ENCODE data around the gene GLT8D2. TPM values are rescaled to one million over a fixed set of nuclear protein-coding genes. Genes with fewer than 3 reads are reported as not detected.

GLT8D2 gene
- total RNA-seq, 1 experiment from 2014 or later: 1.2 TPM

DNA sequence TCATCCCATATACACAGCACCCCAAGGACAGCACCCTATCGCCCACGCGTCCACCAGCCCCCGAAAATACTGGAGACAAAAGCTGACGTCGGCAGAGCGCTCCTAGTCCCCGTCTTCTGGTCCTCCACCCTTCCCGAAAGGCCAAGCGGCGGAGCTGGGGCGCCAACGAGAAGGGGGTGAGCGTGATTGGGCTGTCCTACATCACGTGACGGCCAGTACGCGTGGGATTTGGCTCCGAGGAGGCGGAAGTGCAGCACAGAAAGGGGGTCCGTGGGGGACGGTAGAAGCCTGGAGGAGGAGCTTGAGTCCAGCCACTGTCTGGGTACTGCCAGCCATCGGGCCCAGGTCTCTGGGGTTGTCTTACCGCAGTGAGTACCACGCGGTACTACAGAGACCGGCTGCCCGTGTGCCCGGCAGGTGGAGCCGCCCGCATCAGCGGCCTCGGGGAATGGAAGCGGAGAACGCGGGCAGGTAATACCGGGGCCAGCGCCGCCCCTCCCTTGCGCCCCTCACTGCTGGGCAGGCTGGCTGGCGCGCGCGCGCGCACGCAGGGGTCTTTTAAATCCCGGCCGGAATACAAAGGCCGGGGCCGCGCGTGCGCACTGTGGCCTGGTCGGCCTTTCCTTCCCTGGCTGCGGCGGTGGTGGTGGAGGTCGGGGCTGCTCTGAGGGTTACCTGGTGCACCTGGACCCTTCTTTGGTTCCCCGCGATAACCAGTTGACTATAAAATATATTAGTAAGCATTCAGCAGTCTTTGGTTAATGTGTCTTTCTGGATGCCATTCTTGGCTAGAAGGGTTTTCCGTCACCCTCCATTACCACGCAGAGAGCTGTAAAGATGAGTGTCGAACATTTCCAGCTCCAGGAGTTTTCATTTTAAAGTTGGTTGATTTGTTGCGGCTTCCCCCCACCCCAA lies 84.1 kb downstream of the GLT8D2 start, which contains the start of gene TDG:
Gene TDG, plus strand, starts transcription at position 283 of the 915 bp plus-strand sequence. Its CDS starts 166 bp downstream, at position 449.
- in situ Hi-C loops (cut with HindIII; ENCODE audit: low pct_unique_long_range_greater_than_20kb, low sequenced_read_pairs): no loop called here
- peak; percentile 99 for DNase-seq (ENCODE audit: low read depth, low spot score)

DNA sequence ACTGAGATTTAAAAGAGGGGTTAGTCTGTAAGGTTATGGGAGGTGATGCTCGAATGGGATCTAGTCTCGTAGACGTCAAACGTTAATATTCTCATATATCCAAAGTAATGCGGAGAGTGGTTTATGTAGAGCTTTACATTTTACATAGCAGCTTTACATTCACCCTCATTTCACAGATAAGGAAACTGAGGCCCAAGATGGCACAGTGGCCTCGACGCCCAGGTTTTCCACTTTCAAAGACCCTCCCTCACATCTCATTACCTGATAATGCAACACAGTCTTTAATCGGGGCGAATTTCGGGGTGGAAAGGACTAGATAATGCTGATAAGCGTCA lies 84.8 kb downstream of the GLT8D2 start:
- in situ Hi-C loops (cut with HindIII; ENCODE audit: low pct_unique_long_range_greater_than_20kb, low sequenced_read_pairs): no loop called here
- no peak for DNase-seq (ENCODE audit: low read depth, low spot score)

GRCh38 chr12:103964805-103965204 lies 85.2 kb downstream of the GLT8D2 start:
- in situ Hi-C loops (cut with HindIII; ENCODE audit: low pct_unique_long_range_greater_than_20kb, low sequenced_read_pairs): no loop called here
- DNase-seq (ENCODE audit: low read depth, low spot score): no peak

DNA sequence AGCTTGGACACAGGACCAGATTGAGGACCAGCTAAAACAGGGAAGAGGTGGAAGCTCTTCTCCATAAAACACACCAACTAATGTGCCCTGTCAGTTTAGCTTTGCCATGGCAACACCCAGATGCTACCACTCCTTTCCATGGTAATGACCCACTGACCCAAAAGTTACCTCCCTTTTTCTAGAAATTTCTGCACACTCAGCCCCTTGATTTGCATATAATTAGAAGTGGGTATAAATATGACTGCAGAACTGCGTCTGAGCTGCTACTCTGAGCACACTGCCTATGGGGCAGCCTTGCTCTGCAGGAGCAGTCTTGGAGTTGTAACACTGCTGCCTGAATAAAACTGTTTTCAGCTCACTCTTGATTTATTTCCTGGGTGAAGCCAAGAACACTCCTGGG lies 87.5 kb downstream of the GLT8D2 start:
- in situ Hi-C loops (cut with HindIII; ENCODE audit: low pct_unique_long_range_greater_than_20kb, low sequenced_read_pairs): no loop called here
- no peak for DNase-seq (ENCODE audit: low read depth, low spot score)

- in situ Hi-C loops (cut with HindIII; ENCODE audit: low pct_unique_long_range_greater_than_20kb, low sequenced_read_pairs): no loop called here
- no peak for DNase-seq (ENCODE audit: low read depth, low spot score)
These were observed 89.3 kb downstream of the GLT8D2 start for GRCh38 chr12:103960616-103961227.

- in situ Hi-C loops (cut with HindIII; ENCODE audit: low pct_unique_long_range_greater_than_20kb, low sequenced_read_pairs): no loop called here
- no peak for DNase-seq (ENCODE audit: low read depth, low spot score)
These were observed 91.4 kb downstream of the GLT8D2 start for GRCh38 chr12:103958621-103959020.

DNA sequence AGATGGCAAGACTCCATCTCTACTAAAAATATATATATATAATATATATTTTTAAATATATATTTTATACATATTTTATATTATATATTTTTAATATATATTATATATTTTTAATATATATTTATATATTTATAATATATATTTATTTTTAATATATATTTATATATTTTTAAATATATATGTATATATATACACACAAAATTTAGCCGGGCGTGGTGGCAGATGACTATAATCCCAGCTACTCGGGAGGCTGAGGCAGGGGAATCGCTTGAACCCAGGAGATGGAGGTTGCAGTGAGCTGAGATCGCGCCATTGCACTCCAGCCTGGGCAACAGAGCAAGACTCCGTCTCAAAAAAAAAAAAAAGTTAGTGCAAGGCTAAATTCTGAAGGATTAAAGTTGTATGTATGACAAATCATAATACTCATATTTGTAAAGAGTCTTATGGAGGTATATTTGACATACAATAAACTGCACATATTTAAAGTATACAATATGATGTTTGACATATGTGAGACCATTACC lies 92.1 kb downstream of the GLT8D2 start:
- in situ Hi-C loops (cut with HindIII; ENCODE audit: low pct_unique_long_range_greater_than_20kb, low sequenced_read_pairs): no loop called here

GRCh38 chr12:103956509-103957027 lies 93.4 kb downstream of the GLT8D2 start:
- in situ Hi-C loops (cut with HindIII; ENCODE audit: low pct_unique_long_range_greater_than_20kb, low sequenced_read_pairs): no loop called here
- no peak for DNase-seq (ENCODE audit: low read depth, low spot score)

More for the DNA sequence above, 92.1 kb downstream of the GLT8D2 start:
- DNase-seq (ENCODE audit: low read depth, low spot score): no peak

DNA sequence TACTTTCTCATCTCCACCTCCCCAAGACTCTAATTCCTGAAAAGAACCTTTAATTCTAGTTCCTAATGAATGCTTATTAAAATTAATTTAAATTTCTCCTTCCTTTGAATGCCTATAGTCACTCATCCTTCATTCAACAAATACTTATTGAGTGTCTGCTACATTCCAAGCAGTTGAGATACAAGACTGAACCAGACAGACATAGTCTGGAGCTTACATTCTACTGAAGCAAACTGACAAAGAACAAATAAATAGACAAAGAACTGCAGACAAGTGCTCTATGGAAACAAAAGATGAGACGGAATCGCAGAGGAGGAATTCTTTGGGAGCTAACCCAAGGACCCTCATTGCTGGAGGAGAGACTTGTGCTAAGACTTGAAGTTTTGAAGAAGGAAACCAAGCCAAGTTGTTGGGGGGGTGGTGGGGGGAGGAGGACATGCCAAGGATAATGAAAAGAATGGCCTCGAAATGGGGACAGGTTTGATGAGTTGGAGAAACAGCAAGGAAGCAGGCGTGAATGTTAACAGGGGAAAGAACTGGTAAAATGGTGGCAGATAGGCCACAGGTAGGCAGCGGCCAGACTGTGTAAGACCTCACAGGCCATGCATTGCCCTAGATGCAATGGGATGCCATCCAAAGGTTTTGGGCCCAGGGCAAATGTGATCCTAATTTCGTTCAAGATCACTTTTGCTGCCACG lies 94.0 kb downstream of the GLT8D2 start:
- in situ Hi-C loops (cut with HindIII; ENCODE audit: low pct_unique_long_range_greater_than_20kb, low sequenced_read_pairs): no loop called here
- no peak for DNase-seq (ENCODE audit: low read depth, low spot score)

- DNase-seq (ENCODE audit: low read depth, low spot score): no peak
- in situ Hi-C loops (cut with HindIII; ENCODE audit: low pct_unique_long_range_greater_than_20kb, low sequenced_read_pairs): no loop called here
These were observed 97.5 kb downstream of the GLT8D2 start for GRCh38 chr12:103952497-103952896.

GRCh38 chr12:103948746-103949406 lies 101.1 kb downstream of the GLT8D2 start:
- in situ Hi-C loops (cut with HindIII; ENCODE audit: low pct_unique_long_range_greater_than_20kb, low sequenced_read_pairs): no loop called here
- DNase-seq (ENCODE audit: low read depth, low spot score): no peak

DNA sequence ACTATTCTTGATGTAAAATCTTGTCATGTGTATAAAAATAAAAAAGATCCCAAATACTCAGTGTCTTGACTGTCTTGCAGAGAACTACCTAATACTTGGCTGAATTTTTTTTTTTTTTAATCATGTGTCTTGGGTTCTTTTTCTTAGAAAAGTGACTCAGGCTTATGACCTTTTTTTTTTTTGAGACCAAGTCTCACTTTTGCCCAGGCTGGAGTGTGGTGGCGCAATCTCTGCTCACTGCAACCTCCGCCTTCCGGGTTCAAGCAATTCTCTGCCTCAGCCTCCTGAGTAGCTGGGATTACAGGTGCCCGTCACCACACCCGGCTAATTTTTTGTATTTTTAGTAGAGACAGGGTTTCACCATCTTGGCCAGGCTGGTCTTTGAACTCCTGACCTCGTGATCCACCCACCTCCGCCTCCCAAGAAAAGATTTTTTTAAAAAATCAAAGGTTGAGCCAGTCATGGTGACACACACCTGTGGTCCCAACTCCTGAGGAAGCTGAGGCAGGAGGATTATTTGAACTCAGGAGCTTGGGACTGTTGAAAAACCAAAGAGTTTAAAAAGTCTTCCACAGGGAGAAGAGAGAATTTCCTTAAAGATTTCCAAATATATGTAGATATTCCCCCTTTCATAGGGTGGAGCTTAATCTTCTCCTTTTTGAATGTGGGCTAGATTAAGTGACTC lies 102.0 kb downstream of the GLT8D2 start:
- in situ Hi-C loops (cut with HindIII; ENCODE audit: low pct_unique_long_range_greater_than_20kb, low sequenced_read_pairs): no loop called here

GRCh38 chr12:103944964-103945363 lies 105.0 kb downstream of the GLT8D2 start:
- in situ Hi-C loops (cut with HindIII; ENCODE audit: low pct_unique_long_range_greater_than_20kb, low sequenced_read_pairs): no loop called here
- DNase-seq (ENCODE audit: low read depth, low spot score): no peak

More for the DNA sequence above, 102.0 kb downstream of the GLT8D2 start:
- DNase-seq (ENCODE audit: low read depth, low spot score): no peak

Data from SK-MEL-5 (cell line).